NT2/D1 (cell line): ENCODE data around the gene COPB1.

Source experiments
- DNase-seq: peaks from one replicate; pipeline ENCODE4 v3.0.0-alpha.2; 2011; ENCODE audit warnings: low read depth, low spot score
- H3K27me3 ChIP-seq: 2 replicates; pipeline ENCODE4 v1.6.0; 2011; ENCODE audit warnings: mild to moderate bottlenecking; ENCODE audit not compliant: insufficient read length, insufficient read depth
- H3K36me3 ChIP-seq: 2 replicates; pipeline ENCODE4 v1.6.1; 2011; ENCODE audit warnings: mild to moderate bottlenecking, low read length, mixed read lengths; ENCODE audit not compliant: insufficient read depth, insufficient read length
- H3K4me1 ChIP-seq: 2 replicates; pipeline ENCODE4 v1.5.1; 2011; ENCODE audit not compliant: insufficient read depth, insufficient read length
- H3K4me3 ChIP-seq: 2 replicates; pipeline ENCODE4 v1.5.1; 2011; ENCODE audit warnings: low read depth; ENCODE audit not compliant: insufficient read length
- H3K9ac ChIP-seq: 2 replicates; pipeline ENCODE4 v1.6.0; 2011; ENCODE audit warnings: low read depth; ENCODE audit not compliant: insufficient read length
- H3K9me3 ChIP-seq: 2 replicates; pipeline ENCODE4 v1.5.1; 2011; ENCODE audit warnings: mild to moderate bottlenecking, low read length; ENCODE audit not compliant: insufficient read depth
- SUZ12 ChIP-seq: IDR thresholded peaks from 2 replicates; pipeline ENCODE4 v1.6.1; 2011; ENCODE audit not compliant: insufficient read length, insufficient read depth; ENCODE audit errors: extremely low read depth
- YY1 ChIP-seq: IDR thresholded peaks from 2 replicates; pipeline ENCODE4 v1.6.1; 2011; ENCODE audit not compliant: insufficient read length, insufficient read depth
- ZNF274 ChIP-seq: IDR thresholded peaks from 2 replicates; pipeline ENCODE4 v1.6.1; 2011; ENCODE audit warnings: mild to moderate bottlenecking, low read depth, low read length

Gene COPB1

GRCh38 chr11:14449302-14449714, 50.3 kb downstream of the COPB1 start:
- no peak overlapping the region for H3K4me3 ChIP-seq
- H3K36me3 ChIP-seq: peaks cover 12% of the 10 kb centered on the region
- H3K9me3 ChIP-seq: no peaks in the 10 kb centered on the region
- no peaks in the 10 kb centered on the region for H3K4me1 ChIP-seq
- no peak for TF ChIP-seq YY1
- TF ChIP-seq SUZ12: no peak
- no peak for TF ChIP-seq ZNF274
- H3K9ac ChIP-seq: no peak overlapping the region
- no peak for DNase-seq
- H3K27me3 ChIP-seq: no peaks in the 10 kb centered on the region

DNA sequence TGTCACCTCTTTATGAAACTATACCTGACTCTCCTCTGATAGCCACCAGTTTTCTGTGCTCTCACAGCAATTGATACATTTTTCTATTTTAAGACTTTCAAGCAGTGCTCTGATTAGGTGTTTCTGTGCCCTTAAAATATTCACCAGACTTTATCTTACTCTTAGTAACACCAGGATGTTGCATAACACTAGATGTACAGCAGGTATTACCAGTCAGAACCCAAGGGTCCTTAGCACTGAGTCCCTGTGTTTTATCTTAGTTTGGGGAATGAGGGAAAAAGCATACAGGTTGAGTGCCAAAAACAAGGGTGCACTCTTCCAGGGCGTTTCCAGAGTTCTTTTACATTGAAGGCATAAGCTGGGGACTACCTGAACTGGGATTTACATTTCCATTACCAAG, 51.4 kb downstream of the COPB1 start:
- TF ChIP-seq ZNF274 (no peak), SUZ12 (no peak), YY1 (no peak)
- no peak for DNase-seq
- no peaks in the 10 kb centered on the region for H3K4me1 ChIP-seq

DNA sequence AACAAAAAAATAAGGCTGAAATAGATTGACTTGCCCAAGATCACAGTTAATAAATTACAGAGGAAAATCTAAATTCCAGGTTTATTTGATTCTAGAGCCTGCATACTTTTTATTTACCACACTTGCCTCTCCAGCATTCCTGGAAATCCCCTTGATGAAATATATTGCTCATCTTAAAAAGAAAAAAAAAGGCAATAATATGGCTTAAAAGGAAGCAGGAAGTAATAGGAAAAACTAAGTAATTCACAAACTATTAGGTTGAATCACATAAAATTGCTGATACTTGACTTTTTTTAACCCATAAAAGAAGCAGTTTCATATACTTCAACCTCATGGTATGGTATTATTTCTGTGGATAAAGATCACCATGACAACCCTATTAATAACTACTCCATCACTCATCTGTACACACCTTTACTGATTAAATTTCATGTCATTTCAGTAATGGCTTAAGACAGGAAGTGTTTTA, 52.9 kb downstream of the COPB1 start:
- Histone ChIP-seq H3K4me3 (no peak overlapping the region), H3K4me1 (no peaks in the 10 kb centered on the region), H3K9me3 (no peaks in the 10 kb centered on the region), H3K36me3 (no peaks in the 10 kb centered on the region), H3K27me3 (no peaks in the 10 kb centered on the region), H3K9ac (no peak overlapping the region)
- TF ChIP-seq YY1 (no peak), SUZ12 (no peak), ZNF274 (no peak)
- DNase-seq: no peak

More for the DNA sequence above, 51.4 kb downstream of the COPB1 start:
- H3K9ac ChIP-seq: no peak overlapping the region
- peaks cover 8% of the 10 kb centered on the region for H3K36me3 ChIP-seq
- H3K27me3 ChIP-seq: no peaks in the 10 kb centered on the region
- H3K4me3 ChIP-seq: no peak overlapping the region
- H3K9me3 ChIP-seq: no peaks in the 10 kb centered on the region

DNA sequence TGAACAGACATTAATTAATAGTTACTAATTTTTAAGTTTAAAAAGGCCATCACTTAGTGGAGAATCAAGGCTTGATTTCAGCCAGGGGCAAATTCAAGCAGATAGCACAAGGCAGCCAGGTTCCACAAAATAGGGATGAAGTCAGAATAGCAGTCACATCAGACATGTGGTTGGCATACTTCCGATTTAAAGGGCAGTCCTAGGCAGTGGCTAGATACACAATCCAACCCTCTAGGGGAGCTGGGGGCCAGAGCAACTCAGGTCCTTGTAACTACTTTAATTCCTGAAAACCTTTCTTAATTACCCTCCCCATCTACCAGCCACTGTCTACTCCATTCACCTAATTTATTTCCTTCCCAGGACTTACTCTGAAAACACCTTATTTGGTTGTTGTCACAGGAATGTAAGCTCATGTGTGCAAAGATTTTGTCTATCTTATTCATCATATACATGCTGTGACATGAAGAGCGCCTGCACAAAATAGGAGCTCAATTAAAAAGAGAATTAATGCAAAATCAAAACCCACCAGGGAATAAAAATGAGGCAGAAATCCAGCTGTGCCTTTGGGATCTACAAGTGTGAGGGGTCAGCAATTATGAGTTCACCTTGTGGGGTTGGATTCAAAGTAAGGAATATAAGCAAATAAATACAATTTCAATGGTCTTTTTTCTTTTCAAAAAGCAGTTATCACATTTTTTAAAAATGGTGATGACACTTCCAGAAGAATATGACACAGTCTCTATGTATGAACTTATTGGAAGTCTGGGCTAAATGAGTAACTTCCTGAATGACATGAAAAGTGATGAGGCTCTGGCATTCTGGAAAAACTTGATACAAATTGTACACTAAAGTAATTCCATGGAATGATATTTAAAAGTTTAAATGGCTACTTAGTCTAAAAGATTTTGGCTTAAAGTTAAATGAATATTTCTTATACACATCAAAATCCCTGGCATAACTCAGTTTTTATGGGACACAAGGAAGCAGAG, 53.8 kb downstream of the COPB1 start:
- no peak overlapping the region for H3K9ac ChIP-seq
- no peak overlapping the region for H3K4me3 ChIP-seq
- no peaks in the 10 kb centered on the region for H3K36me3 ChIP-seq
- H3K9me3 ChIP-seq: no peaks in the 10 kb centered on the region
- H3K27me3 ChIP-seq: no peaks in the 10 kb centered on the region
- TF ChIP-seq SUZ12 (no peak), ZNF274 (no peak), YY1 (no peak)
- no peak for DNase-seq
- no peaks in the 10 kb centered on the region for H3K4me1 ChIP-seq

DNA sequence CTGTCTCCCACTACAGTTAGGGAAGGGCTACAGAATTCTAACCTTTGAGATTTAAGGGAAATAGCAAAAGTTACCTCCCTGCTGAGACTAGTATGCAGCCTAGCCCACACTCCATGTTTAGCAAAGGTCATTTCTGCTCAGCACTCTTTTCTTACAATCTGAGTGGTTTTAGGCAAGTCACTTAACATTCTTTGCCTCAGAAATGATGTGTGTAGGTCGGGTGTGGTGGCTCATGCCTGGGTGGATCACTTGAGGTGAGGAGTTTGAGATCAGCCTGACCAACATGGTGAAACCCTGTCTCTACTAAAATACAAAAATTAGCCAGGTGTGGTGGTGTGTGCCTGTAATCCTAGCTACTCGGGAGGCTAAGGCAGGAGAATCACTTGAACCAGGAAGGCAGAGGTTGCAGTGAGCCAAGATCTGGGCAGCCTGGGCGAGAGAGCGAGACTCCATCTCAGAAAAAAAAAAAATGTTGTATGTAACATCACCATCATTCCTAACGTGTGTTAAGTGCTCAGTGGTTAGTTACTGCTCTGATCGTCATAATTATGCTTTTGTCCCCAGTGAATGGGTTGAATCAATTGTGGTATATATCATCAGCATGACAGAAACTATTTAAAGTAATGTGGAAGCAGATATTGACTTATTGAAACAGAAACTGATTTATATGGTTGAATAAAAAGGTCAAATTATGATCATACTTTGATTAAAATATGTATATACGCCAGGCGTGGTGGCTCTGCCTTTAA, 55.0 kb downstream of the COPB1 start:
- no peak overlapping the region for H3K9ac ChIP-seq
- no peak for TF ChIP-seq YY1
- no peak for TF ChIP-seq SUZ12
- no peak for TF ChIP-seq ZNF274
- no peaks in the 10 kb centered on the region for H3K9me3 ChIP-seq
- H3K27me3 ChIP-seq: no peaks in the 10 kb centered on the region
- H3K4me3 ChIP-seq: no peak overlapping the region
- no peaks in the 10 kb centered on the region for H3K36me3 ChIP-seq
- DNase-seq: no peak
- no peaks in the 10 kb centered on the region for H3K4me1 ChIP-seq

- Histone ChIP-seq H3K9me3 (no peaks in the 10 kb centered on the region), H3K4me3 (no peak overlapping the region), H3K27me3 (no peaks in the 10 kb centered on the region), H3K9ac (no peak overlapping the region), H3K36me3 (no peaks in the 10 kb centered on the region), H3K4me1 (no peaks in the 10 kb centered on the region)
- TF ChIP-seq SUZ12: no peak
- DNase-seq: no peak
Observed at GRCh38 chr11:14443638-14444037, 56.0 kb downstream of the COPB1 start.

DNA sequence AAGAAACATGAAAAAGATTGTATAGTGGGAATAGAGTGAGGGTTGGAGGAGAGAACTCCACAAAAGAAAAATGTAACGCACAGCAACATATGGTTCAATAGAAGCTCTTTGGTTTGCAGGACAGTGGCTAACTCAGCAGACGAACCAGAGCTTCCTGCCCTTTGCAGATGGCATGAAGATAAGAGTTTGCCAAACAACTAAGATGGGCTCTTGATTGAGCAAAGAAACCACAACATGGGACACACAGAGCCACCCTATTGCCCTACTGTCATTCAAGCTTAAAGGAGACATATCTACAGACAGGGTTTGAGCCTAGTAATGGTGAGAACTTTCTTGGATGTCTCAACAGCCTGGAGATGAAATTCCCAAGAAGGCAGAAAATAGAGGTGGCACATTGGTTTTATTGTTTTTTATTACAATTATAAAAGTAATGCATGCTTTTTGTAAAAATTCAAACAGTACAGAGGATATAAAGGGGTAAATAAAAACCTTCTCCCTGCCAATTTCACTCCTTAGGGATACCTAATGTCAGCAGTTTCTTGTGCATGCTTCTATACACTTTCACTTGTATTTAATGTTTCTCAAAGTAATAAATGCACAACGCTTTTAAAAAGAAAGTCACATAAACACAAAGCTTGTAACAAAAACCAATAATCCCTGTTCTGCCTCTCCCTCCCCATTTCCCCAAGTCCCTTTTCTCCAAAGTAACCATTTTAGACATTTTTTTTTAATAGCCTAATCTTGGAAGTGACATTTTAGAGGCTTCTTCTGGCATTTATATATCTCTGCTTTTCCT, 63.7 kb downstream of the COPB1 start:
- no peak for DNase-seq
- Histone ChIP-seq H3K9me3 (no peaks in the 10 kb centered on the region), H3K4me1 (no peaks in the 10 kb centered on the region), H3K27me3 (no peaks in the 10 kb centered on the region), H3K4me3 (no peak overlapping the region), H3K9ac (no peak overlapping the region), H3K36me3 (no peaks in the 10 kb centered on the region)
- TF ChIP-seq YY1 (no peak), SUZ12 (no peak), ZNF274 (no peak)
